ENCODE measurements around the gene ACTMAP. TPM values are rescaled to one million over a fixed set of nuclear protein-coding genes. Genes with fewer than 3 reads are reported as not detected.
"Not testable (repeated sequence)": the region's sequence is repeated elsewhere in the genome, so short reads cannot be mapped to it uniquely, and the experiment has no call there.

The ACTMAP gene
- total and polyA plus RNA-seq, 5 donors from 2014 or later: 2.1 to 5.5 (median 3.1) TPM

DNA sequence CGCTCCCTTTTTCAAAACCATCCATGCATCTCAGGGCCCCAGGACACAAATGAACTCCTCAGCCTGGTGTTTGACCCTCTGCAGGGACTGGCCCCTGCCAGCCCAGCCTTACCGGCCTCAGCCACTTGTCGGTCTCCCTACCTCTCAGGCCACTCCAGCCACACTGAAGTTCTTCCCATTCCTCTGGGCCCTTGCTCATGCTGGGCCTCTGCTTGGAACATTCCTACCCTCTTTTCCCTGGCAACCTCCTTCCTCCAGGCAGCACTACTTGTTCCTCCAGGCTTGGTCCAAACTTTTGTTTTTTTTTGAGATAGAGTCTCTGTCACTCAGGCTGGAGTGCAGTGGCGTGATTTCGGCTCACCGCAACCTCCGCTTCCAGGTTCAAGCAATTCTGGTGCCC lies 41.1 kb upstream of the ACTMAP start:
- no peaks in the 10 kb centered on the region for H3K4me1 ChIP-seq (ENCODE audit: control insufficient read depth, insufficient read depth, low read length, poor library complexity, severe bottlenecking)
- H3K4me1 Mint-ChIP-seq: peaks cover 0 to 12% (median 6%) of the 10 kb centered on the region in 4 donors
- peaks cover 14% of the 10 kb centered on the region for H3K36me3 Mint-ChIP-seq
- no peaks in the 10 kb centered on the region for H3K9me3 Mint-ChIP-seq
- H3K4me3 ChIP-seq (ENCODE audit: low read depth, low read length): no peak overlapping the region
- H3K36me3 ChIP-seq (ENCODE audit: control insufficient read depth, insufficient read depth, low read length): peaks cover 19% of the 10 kb centered on the region
- H3K27ac Mint-ChIP-seq: peak overlapping the region in 2 of 3 donors; percentile 49 to 93
- no peaks in the 10 kb centered on the region for H3K9me3 ChIP-seq (ENCODE audit: control insufficient read depth in 2 of 2, low read length in 2 of 2)
- no peaks in the 10 kb centered on the region for H3K27me3 ChIP-seq (ENCODE audit: control insufficient read depth, insufficient read depth, low read length)
- DNase-seq: no peak
- H3K4me3 Mint-ChIP-seq: peak overlapping the region in 1 of 4 donors; percentile 65
- H3K27me3 Mint-ChIP-seq: no peaks in the 10 kb centered on the region
- no peak overlapping the region for H3K27ac ChIP-seq (ENCODE audit: insufficient read depth, low read length, poor library complexity, severe bottlenecking)
- ATAC-seq (ENCODE audit: low read depth in 2 of 2): no peak

DNA sequence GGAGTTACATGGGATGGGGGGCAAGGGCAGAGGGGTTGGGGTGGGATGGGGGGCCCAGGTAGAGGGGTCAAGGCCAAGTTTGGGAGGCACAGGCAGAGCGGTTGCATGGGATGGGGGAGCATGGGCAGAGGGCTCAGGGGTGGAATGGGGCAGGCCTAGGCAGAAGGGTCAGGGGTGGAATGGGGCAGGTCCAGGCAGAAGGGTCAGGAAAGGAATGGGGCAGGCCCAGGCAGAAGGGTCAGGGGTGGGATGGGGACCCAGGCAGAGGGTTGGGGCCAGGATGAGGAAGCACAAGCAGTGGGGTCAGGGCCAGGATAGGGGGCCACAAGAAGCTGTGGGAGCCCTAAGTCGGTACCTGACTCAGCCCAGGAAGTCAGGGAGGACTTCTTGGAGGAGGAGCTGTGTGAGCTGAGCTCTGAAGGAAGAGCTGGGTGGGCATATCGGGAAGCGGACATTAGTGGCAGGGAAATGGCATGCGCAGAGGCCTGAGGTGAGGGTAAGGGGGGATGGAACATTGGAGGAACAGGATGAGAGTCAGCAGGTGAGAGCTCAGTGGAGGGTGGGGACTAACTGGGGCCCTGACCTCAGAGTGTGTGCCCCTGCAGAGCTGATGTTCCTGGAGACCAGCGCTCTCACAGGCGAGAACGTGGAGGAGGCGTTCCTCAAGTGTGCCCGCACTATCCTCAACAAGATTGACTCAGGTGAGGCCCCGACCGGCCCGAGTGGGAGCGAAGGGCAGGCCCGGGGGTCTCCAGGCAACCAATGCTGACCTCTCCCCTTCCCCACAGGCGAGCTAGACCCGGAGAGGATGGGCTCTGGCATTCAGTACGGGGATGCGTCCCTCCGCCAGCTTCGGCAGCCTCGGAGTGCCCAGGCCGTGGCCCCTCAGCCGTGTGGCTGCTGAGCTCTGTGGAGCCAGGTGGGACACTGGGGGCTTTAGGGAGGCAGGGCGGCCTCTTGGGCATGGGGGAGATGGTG lies 36.1 kb upstream of the ACTMAP start:
- no peaks in the 10 kb centered on the region for H3K4me1 ChIP-seq (ENCODE audit: control insufficient read depth, insufficient read depth, low read length, poor library complexity, severe bottlenecking)
- no peak for DNase-seq
- no peak overlapping the region for H3K27ac Mint-ChIP-seq
- ATAC-seq (ENCODE audit: low read depth in 2 of 2): no peak
- no peaks in the 10 kb centered on the region for H3K9me3 Mint-ChIP-seq
- peaks cover 0 to 14% (median 10%) of the 10 kb centered on the region in 4 donors for H3K4me1 Mint-ChIP-seq
- peaks cover 21% of the 10 kb centered on the region for H3K36me3 Mint-ChIP-seq
- H3K4me3 ChIP-seq (ENCODE audit: low read depth, low read length): no peak overlapping the region
- no peak overlapping the region for H3K4me3 Mint-ChIP-seq
- H3K27ac ChIP-seq (ENCODE audit: insufficient read depth, low read length, poor library complexity, severe bottlenecking): no peak overlapping the region
- no peaks in the 10 kb centered on the region for H3K27me3 Mint-ChIP-seq
- H3K36me3 ChIP-seq (ENCODE audit: control insufficient read depth, insufficient read depth, low read length): peaks cover 25% of the 10 kb centered on the region
- no peaks in the 10 kb centered on the region for H3K27me3 ChIP-seq (ENCODE audit: control insufficient read depth, insufficient read depth, low read length)
- no peaks in the 10 kb centered on the region for H3K9me3 ChIP-seq (ENCODE audit: control insufficient read depth in 2 of 2, low read length in 2 of 2)

DNA sequence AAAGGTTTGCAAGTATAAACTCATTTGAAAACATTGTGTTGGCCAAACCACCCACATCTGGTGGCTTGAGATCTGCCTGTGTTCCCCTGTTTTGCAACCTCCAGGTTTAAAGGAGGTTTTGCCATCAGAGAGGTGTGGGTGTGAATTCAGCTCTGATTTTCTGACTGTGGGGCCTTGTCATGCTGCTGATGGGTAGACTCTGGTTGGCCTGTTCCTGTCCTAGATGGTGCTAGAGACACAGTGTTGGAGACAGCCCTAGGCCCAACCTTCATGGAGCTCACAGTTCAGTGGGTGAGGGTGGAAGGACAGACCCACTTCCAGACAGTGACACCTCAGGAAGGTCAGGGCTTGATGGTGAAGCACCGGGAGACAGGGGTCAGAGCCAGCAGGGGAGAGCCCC lies 35.2 kb upstream of the ACTMAP start:
- Mint-ChIP-seq H3K27me3 (no peaks in the 10 kb centered on the region), H3K4me1 (peaks cover 0 to 17% (median 10%) of the 10 kb centered on the region in 4 donors), H3K27ac (peak overlapping the region in 2 of 3 donors; percentile 26 to 52), H3K36me3 (peaks cover 24% of the 10 kb centered on the region), H3K4me3 (no peak overlapping the region), H3K9me3 (no peaks in the 10 kb centered on the region)
- DNase-seq (no peak), ATAC-seq (ENCODE audit: low read depth in 2 of 2) (no peak)
- Histone ChIP-seq H3K4me1 (ENCODE audit: control insufficient read depth, insufficient read depth, low read length, poor library complexity, severe bottlenecking) (no peaks in the 10 kb centered on the region), H3K4me3 (ENCODE audit: low read depth, low read length) (no peak overlapping the region), H3K27me3 (ENCODE audit: control insufficient read depth, insufficient read depth, low read length) (no peaks in the 10 kb centered on the region), H3K9me3 (ENCODE audit: control insufficient read depth in 2 of 2, low read length in 2 of 2) (no peaks in the 10 kb centered on the region), H3K36me3 (ENCODE audit: control insufficient read depth, insufficient read depth, low read length) (peaks cover 20% of the 10 kb centered on the region), H3K27ac (ENCODE audit: insufficient read depth, low read length, poor library complexity, severe bottlenecking) (no peak overlapping the region)

DNA sequence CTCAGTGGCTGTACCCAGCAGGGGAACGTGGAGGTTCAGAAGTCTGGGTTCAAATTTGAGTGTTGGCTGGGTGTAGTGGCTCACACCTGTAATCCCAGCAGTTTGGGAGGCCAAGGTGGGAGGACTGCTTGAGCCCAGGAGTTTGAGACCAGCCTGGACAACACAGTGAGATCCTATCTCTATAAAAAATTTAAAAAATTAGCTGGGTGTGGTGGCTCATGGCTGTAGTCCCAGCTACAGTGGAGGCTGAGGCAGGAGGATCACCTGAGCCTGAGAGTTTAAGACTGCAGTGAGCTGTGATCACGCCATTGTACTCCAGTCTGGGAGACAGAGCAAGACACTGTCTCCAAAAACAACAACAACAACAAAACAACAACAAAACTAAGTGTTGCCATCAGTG lies 33.9 kb upstream of the ACTMAP start:
- not testable (repeated sequence) for H3K9me3 ChIP-seq (ENCODE audit: control insufficient read depth in 2 of 2, low read length in 2 of 2); H3K27me3 Mint-ChIP-seq; ATAC-seq (ENCODE audit: low read depth in 2 of 2); H3K4me1 ChIP-seq (ENCODE audit: control insufficient read depth, insufficient read depth, low read length, poor library complexity, severe bottlenecking); H3K9me3 Mint-ChIP-seq; H3K4me3 Mint-ChIP-seq; H3K27ac ChIP-seq (ENCODE audit: insufficient read depth, low read length, poor library complexity, severe bottlenecking); DNase-seq; H3K4me3 ChIP-seq (ENCODE audit: low read depth, low read length); H3K27me3 ChIP-seq (ENCODE audit: control insufficient read depth, insufficient read depth, low read length)
- H3K36me3 ChIP-seq (ENCODE audit: control insufficient read depth, insufficient read depth, low read length): peaks cover 17% of the 10 kb centered on the region
- peak overlapping the region in 1 of 3 donors; percentile 67 for H3K27ac Mint-ChIP-seq
- peaks cover 0 to 25% (median 5%) of the 10 kb centered on the region in 4 donors for H3K4me1 Mint-ChIP-seq
- peaks cover 17% of the 10 kb centered on the region for H3K36me3 Mint-ChIP-seq

DNA sequence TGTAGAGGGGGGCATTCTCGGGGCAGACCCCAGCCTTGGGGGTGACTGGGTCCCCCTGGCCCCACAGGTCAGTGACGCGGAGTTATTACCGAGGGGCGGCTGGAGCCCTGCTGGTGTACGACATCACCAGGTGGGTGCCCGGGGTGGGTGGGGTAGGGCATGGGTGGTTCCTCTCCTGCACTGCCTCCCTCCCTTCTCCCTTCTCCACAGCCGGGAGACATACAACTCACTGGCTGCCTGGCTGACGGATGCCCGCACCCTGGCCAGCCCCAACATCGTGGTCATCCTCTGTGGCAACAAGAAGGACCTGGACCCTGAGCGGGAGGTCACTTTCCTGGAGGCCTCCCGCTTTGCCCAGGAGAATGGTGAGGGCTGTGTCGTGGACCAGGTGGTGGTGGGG lies 33.4 kb upstream of the ACTMAP start:
- Mint-ChIP-seq H3K4me1 (peaks cover 0 to 29% (median 9%) of the 10 kb centered on the region in 4 donors), H3K9me3 (no peaks in the 10 kb centered on the region), H3K27ac (no peak overlapping the region), H3K27me3 (no peaks in the 10 kb centered on the region), H3K4me3 (no peak overlapping the region), H3K36me3 (peaks cover 17% of the 10 kb centered on the region)
- Histone ChIP-seq H3K27ac (ENCODE audit: insufficient read depth, low read length, poor library complexity, severe bottlenecking) (no peak overlapping the region), H3K4me1 (ENCODE audit: control insufficient read depth, insufficient read depth, low read length, poor library complexity, severe bottlenecking) (peaks cover 6% of the 10 kb centered on the region), H3K36me3 (ENCODE audit: control insufficient read depth, insufficient read depth, low read length) (peaks cover 17% of the 10 kb centered on the region), H3K4me3 (ENCODE audit: low read depth, low read length) (no peak overlapping the region), H3K27me3 (ENCODE audit: control insufficient read depth, insufficient read depth, low read length) (no peaks in the 10 kb centered on the region), H3K9me3 (ENCODE audit: control insufficient read depth in 2 of 2, low read length in 2 of 2) (no peaks in the 10 kb centered on the region)
- ATAC-seq (ENCODE audit: low read depth in 2 of 2) (no peak), DNase-seq (no peak)

DNA sequence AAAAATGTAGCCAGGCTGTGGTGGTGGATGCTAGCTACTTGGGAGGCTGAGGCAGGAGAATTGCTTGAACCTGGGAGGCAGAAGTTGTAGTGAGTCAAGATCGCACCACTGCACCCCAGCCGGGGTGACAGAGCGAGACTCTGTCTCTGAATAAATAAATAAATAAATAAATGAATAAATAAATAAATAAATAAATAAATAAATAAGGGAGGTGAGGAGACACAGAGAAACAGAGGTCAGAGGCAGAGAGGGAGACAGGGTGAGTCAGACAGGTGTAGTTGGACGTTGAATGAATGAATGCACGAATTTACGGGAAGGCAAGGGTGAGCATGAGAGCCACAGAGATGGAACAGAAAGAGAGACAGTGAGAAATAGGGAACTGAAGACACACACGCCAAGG lies 30.9 kb upstream of the ACTMAP start:
- Mint-ChIP-seq H3K9me3 (no peaks in the 10 kb centered on the region), H3K27ac (no peak overlapping the region), H3K36me3 (peaks cover 17% of the 10 kb centered on the region), H3K4me1 (peaks cover 0 to 47% (median 22%) of the 10 kb centered on the region in 4 donors), H3K27me3 (peaks cover 8% of the 10 kb centered on the region), H3K4me3 (no peak overlapping the region)
- Histone ChIP-seq H3K4me3 (ENCODE audit: low read depth, low read length) (no peak overlapping the region), H3K9me3 (ENCODE audit: control insufficient read depth in 2 of 2, low read length in 2 of 2) (no peaks in the 10 kb centered on the region), H3K4me1 (ENCODE audit: control insufficient read depth, insufficient read depth, low read length, poor library complexity, severe bottlenecking) (peaks cover 22% of the 10 kb centered on the region), H3K36me3 (ENCODE audit: control insufficient read depth, insufficient read depth, low read length) (peaks cover 11% of the 10 kb centered on the region), H3K27me3 (ENCODE audit: control insufficient read depth, insufficient read depth, low read length) (no peaks in the 10 kb centered on the region), H3K27ac (ENCODE audit: insufficient read depth, low read length, poor library complexity, severe bottlenecking) (no peak overlapping the region)
- no peak for DNase-seq
- no peak for ATAC-seq (ENCODE audit: low read depth in 2 of 2)

DNA sequence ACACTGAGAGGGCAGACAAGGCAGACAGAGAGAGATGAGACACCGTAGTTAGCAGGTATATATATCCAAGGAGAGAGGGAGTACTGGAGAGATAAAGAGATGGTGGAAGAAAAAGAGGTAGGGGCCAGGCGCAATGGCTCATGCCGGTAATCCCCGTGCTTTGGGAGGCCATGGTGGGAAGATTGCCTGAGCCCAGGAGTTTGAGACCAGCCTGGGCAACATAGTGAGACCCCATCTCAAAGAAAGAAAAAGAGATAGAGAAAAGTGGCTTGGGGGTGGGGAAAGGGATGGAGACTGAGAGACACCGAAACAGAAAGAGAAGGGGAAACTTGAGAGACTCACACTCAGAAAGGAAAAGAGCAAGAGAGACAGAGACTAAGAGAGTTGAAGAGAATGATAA lies 30.3 kb upstream of the ACTMAP start:
- Histone ChIP-seq H3K27ac (ENCODE audit: insufficient read depth, low read length, poor library complexity, severe bottlenecking) (no peak overlapping the region), H3K27me3 (ENCODE audit: control insufficient read depth, insufficient read depth, low read length) (no peaks in the 10 kb centered on the region), H3K4me1 (ENCODE audit: control insufficient read depth, insufficient read depth, low read length, poor library complexity, severe bottlenecking) (peaks cover 22% of the 10 kb centered on the region), H3K4me3 (ENCODE audit: low read depth, low read length) (no peak overlapping the region), H3K36me3 (ENCODE audit: control insufficient read depth, insufficient read depth, low read length) (peaks cover 11% of the 10 kb centered on the region), H3K9me3 (ENCODE audit: control insufficient read depth in 2 of 2, low read length in 2 of 2) (no peaks in the 10 kb centered on the region)
- H3K27me3 Mint-ChIP-seq: peaks cover 8% of the 10 kb centered on the region
- peak overlapping the region in 2 of 3 donors; percentile 62 to 82 for H3K27ac Mint-ChIP-seq
- peaks cover 17% of the 10 kb centered on the region for H3K36me3 Mint-ChIP-seq
- H3K4me1 Mint-ChIP-seq: peaks cover 0 to 47% (median 22%) of the 10 kb centered on the region in 4 donors
- ATAC-seq (ENCODE audit: low read depth in 2 of 2) (no peak), DNase-seq (no peak)
- peak overlapping the region in 3 of 4 donors; percentile 57 to 86 (median 58) for H3K4me3 Mint-ChIP-seq
- H3K9me3 Mint-ChIP-seq: no peaks in the 10 kb centered on the region
